ENCODE results near the gene SGK2.

- TF ChIP-seq CTCF (IDR thresholded peaks at IDR 0.05) (no peak), EZH2phosphoT487 (IDR thresholded peaks at IDR 0.05) (no peak), EZH2 (IDR thresholded peaks at IDR 0.05) (no peak)
Observed at GRCh38 chr20:43569282-43569681, 10.5 kb downstream of the SGK2 start.
